ENCODE data around the gene FAM227B. TPM values are rescaled to one million over a fixed set of nuclear protein-coding genes. Genes with fewer than 3 reads are reported as not detected.

FAM227B gene
- total and polyA plus RNA-seq, 9 donors: 7.0 to 21.8 (median 11.5) TPM

- Histone ChIP-seq H3K4me1 (ENCODE audit: insufficient read depth) (peaks cover 11% of the 10 kb centered on the region), H3K27me3 (no peaks in the 10 kb centered on the region), H3K36me3 (no peaks in the 10 kb centered on the region), H3K27ac (peak overlapping the region in 1 of 2 donors; percentile 29), H3K9me3 (no peaks in the 10 kb centered on the region), H3K4me3 (no peak overlapping the region)
- TF ChIP-seq EP300 (IDR thresholded peaks at IDR 0.05) (no peak), POLR2A (IDR thresholded peaks at IDR 0.05) (no peak)
- TF ChIP-seq, protein P1, sequence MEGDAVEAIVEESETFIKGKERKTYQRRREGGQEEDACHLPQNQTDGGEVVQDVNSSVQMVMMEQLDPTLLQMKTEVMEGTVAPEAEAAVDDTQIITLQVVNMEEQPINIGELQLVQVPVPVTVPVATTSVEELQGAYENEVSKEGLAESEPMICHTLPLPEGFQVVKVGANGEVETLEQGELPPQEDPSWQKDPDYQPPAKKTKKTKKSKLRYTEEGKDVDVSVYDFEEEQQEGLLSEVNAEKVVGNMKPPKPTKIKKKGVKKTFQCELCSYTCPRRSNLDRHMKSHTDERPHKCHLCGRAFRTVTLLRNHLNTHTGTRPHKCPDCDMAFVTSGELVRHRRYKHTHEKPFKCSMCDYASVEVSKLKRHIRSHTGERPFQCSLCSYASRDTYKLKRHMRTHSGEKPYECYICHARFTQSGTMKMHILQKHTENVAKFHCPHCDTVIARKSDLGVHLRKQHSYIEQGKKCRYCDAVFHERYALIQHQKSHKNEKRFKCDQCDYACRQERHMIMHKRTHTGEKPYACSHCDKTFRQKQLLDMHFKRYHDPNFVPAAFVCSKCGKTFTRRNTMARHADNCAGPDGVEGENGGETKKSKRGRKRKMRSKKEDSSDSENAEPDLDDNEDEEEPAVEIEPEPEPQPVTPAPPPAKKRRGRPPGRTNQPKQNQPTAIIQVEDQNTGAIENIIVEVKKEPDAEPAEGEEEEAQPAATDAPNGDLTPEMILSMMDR (IDR thresholded peaks at IDR 0.05): no peak
- intact Hi-C loops (cut with DNase I): no loop called here
- no peak for DNase-seq
Observed at GRCh38 chr15:49456166-49456565, 164.5 kb downstream of the FAM227B start.

DNA sequence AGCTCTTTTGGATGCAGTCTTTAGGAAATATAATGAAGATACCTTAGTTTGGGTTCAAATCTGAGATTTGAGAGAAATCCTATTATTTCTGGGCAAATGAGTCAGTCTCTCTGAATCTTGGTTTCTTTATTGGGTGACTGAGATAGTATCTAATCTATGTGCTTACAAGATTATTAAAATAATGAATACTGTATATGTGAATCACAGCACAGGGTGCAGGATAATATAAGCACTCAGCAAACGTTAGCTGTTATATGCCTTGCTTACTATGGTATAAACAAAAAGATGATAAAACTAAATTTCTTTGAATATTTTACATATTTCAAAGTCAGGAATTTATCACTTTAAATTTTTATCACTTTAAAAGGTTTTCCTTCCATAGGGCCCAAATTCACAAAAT, 168.0 kb downstream of the FAM227B start:
- intact Hi-C loops (cut with DNase I): no loop called here
- 53 to 75% (median 54%) methylated on average over 1 of the region's 1 CpG for WGBS, 3 donors
- TF ChIP-seq EP300 (IDR thresholded peaks at IDR 0.05) (no peak), POLR2A (IDR thresholded peaks at IDR 0.05) (no peak)
- TF ChIP-seq, protein P1 (IDR thresholded peaks at IDR 0.05): no peak

GRCh38 chr15:49441816-49442215, 178.8 kb downstream of the FAM227B start:
- H3K4me1 ChIP-seq (ENCODE audit: insufficient read depth): peaks cover 6% of the 10 kb centered on the region

More for the DNA sequence above, 168.0 kb downstream of the FAM227B start:
- H3K9me3 ChIP-seq: no peaks in the 10 kb centered on the region
- no peak for DNase-seq
- no peak overlapping the region for H3K4me3 ChIP-seq
- no peaks in the 10 kb centered on the region for H3K36me3 ChIP-seq
- no peak overlapping the region for H3K27ac ChIP-seq
- no peaks in the 10 kb centered on the region for H3K27me3 ChIP-seq
- peaks cover 2% of the 10 kb centered on the region for H3K4me1 ChIP-seq (ENCODE audit: insufficient read depth)

DNA sequence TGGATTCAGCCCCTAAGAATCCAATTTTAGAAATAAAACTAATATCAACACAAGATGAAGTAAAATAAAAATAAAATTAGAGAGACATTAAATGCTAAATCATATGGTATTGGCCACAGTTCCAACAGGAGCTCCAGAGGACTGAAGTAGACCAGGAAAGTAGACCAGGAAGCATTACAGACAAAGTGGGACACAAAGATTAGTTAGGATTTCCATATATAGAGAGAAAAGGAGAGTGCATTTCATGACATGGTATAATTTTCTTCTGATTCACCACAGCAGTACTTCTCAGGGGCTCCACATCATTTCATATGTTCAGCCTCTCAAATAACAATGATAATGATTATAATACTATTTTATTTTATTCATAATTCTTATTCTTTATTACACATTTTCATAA, 179.3 kb downstream of the FAM227B start:
- no peak overlapping the region for H3K27ac ChIP-seq
- TF ChIP-seq POLR2A (IDR thresholded peaks at IDR 0.05) (no peak), EP300 (IDR thresholded peaks at IDR 0.05) (no peak)
- TF ChIP-seq, protein P1 (IDR thresholded peaks at IDR 0.05): no peak
- DNase-seq: no peak
- no peak overlapping the region for H3K4me3 ChIP-seq
- H3K4me1 ChIP-seq (ENCODE audit: insufficient read depth): peaks cover 6% of the 10 kb centered on the region
- H3K36me3 ChIP-seq: no peaks in the 10 kb centered on the region
- intact Hi-C loops (cut with DNase I): no loop called here
- H3K27me3 ChIP-seq: no peaks in the 10 kb centered on the region
- no peaks in the 10 kb centered on the region for H3K9me3 ChIP-seq

More at GRCh38 chr15:49441816-49442215, 178.8 kb downstream of the FAM227B start:
- no peak overlapping the region for H3K27ac ChIP-seq
- no peaks in the 10 kb centered on the region for H3K27me3 ChIP-seq
- DNase-seq: no peak
- intact Hi-C loops (cut with DNase I): no loop called here
- WGBS, 3 donors: 95 to 100% (median 98%) methylated on average over 1 of the region's 1 CpG
- TF ChIP-seq EP300 (IDR thresholded peaks at IDR 0.05): no peak
- no peak for TF ChIP-seq POLR2A (IDR thresholded peaks at IDR 0.05)
- TF ChIP-seq, protein P1 (IDR thresholded peaks at IDR 0.05): no peak
- H3K36me3 ChIP-seq: no peaks in the 10 kb centered on the region
- no peaks in the 10 kb centered on the region for H3K9me3 ChIP-seq
- H3K4me3 ChIP-seq: no peak overlapping the region
